IPS-NIHi7 (cell line): Measurements from ENCODE around the gene RWDD4.

Source experiments
- DNase-seq: peaks from one replicate; pipeline ENCODE4 v3.0.0; 2012; ENCODE audit warnings: mixed read lengths; ENCODE audit errors: extremely low spot score

Gene RWDD4

DNA sequence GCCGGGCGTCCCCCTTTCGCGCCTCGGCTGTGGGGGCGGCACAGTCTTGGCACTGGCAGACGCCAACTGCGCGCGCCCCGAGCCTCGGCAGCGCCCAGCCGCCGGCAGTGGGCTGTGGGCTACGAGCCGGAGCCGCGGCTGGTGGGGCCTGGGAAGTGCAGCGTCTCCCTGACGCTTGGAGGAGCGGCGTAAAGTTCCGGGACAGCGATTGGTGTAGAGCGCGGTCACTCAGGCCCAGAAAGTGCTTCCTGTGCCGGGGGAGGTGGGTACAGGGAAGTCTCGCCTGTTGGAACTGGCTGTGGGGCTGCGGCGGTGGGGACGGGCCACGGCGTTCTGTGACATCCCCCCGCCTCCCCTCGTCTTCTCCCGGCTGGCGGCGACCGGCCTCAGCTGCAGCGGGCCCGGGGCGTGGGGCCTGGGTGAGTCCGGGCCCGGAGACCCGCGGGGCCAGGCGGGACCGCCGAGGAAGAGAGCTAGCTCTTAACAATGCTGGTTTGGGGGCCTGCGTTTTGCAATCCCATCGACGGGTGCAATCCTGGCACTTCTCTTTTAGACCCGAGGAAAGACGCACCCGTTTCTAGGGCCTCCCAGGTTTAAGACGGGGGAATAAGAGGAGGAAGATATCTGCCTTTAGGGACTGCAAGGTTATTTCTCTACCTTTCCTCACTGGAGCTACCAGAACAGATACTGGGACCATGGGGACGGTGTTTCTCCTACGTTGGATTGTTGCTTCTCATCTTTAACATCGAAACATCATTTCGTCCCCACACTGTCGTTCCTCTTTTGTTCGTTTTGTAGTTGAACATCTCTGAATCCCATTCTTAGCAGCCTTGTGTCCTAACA, at the start of gene RWDD4, which contains the start of gene TRAPPC11:
TSS of gene RWDD4 (minus strand) at position 157 of the 843 bp plus-strand sequence. CDS start 233 bp downstream, outside the sequence.
TSS of gene TRAPPC11 (plus strand) at position 265 of the 843 bp plus-strand sequence. CDS start 4,575 bp downstream, outside the sequence.
- peak; percentile 98 for DNase-seq

DNA sequence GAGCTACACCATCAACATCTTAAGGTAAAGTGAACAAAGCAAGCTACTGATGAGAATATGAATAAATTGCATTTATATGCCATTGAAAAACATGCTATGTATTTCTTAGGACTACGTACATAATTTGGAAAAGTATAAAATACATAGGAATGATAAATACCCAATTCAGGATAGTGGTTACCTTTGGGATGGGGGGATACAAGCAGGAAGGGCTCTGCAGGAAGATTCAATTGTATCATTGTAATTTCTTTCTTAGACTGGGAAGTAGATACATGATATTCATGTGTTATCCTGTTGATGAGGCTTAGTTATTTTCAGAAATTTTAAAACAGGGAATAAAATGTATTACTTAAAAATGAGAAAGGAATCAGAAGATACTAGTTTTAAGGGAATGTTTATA, 43.5 kb upstream of the RWDD4 start:
- DNase-seq: no peak

DNA sequence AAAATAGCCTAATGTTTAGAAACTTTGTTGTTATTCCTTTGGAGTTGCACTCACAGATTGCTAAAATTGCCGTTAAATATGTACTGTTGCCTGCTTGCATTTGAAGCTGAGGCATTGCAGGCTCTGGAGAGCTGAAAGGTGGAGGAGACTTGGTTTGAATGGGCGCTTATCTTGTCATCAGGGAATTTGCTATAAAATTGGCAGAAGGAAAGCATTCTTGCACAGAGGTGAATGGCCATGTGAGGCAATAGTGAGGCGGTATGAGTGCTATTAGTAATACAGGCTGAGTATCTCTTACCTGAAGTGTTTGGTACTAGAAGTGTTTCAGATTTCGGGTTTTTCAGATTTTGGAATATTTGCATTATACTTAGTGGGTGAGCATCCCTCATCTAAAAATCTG, 41.4 kb upstream of the RWDD4 start:
- DNase-seq: no peak

DNA sequence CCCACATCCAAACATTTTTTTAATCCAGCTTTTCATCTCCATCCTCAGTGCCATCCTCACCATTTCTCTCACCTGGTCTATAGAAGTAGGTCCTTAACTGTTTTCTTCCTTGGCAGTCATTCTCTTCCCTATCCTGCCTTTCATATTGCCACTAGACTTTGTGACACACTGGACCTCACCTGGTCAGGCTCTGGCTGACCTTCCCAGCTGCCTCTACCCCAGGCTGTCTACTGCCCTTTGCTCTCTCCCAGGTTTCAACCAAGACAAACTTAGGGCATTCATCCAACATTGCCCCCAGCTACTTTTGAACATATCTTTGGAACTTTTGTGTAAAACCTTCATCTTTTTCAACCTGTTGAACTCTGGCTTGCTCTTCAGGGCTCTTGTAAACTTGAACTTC, 39.9 kb upstream of the RWDD4 start:
- no peak for DNase-seq

DNA sequence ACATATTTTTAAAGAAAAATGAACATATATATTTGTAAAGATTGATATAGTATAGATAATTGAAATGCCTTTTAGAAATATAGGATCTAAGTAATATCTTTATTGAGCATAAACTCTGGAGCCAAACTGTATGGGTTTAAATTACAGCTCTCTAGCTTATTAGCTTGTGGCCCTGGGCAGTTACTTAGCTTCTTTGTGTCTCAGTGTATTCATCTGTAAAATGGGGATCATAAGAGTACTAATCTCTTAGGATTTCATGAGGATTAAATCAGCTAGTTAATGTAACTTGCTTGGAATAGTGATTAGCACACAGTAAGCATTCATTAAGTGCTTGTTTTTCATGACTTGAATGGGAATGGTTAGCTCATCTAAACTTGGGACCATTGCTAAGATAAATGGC, 32.9 kb upstream of the RWDD4 start:
- no peak for DNase-seq

DNA sequence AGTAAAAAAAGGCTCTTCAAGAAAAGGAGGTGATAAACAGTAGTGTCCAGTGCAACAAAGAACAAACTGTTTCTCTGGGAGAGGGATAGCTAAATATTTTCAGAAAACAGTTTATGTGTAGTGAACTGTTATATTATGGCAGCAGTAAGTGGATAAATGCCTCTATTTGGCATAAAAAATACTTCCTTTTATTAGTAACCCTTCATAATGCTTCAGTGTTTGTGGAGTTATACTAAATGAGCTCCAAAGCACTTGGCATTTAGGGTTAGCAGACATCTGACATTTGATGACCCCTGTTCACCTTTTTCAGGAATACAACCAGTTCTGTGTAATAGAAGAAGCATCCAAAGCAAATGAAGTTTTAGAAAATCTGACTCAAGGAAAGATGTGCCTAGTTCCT, 32.0 kb upstream of the RWDD4 start:
- no peak for DNase-seq

DNA sequence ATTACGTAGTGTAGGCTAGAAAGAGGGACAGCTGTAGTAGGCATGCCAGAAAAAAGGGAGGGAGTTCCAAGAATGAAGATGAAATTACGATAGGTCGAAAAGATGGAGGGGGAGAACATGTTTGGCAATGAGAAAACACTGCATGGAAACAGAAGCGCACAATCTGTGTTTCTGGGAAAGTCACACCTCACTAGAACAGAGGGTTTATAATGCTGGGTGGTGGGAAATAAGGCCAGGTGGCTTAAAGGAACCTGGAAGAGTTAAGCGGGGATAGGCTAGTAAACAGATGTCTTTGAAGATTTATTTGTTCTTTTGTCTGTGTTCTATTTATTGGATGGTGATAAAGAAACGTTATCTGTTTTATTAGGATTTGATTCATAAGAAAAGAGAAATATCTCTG, 29.2 kb upstream of the RWDD4 start:
- DNase-seq: no peak

DNA sequence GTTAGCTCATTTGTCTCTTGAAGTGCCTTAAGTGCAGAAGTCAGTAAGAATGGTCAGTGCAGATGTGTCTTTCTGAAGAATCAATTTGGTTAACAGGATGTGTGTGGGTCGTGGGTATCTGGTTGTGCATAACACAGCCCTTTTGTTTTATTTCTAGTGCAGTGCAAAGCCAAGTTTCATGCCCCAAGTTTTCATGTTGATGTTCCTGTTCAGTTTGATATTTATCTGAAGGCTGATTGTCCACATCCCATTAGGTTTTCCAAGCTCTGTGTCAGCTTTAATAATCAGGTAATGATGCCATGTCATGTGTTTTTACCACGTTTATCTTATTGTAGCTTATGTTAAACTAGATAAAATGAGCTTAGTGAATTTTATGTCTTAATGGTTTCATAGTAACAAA, 27.5 kb upstream of the RWDD4 start:
- DNase-seq: no peak

DNA sequence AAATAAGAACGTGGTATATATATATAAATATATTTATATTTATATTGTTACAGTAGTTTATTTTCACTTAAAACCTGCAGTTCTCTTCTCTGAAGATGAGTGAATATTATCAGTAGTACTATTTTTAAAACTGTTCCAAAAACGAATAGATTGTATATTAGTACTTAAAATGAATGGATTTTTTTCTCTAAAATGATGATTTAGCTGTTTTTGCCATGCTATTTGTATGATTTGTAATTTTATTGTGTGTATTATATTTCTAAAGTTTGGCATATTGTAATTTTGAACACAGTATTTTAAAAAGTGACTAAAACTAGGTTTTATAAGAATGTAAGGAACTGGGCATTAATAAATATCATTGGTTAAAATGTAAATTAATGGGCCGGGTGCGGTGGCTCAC, 22.1 kb upstream of the RWDD4 start:
- DNase-seq: no peak

DNA sequence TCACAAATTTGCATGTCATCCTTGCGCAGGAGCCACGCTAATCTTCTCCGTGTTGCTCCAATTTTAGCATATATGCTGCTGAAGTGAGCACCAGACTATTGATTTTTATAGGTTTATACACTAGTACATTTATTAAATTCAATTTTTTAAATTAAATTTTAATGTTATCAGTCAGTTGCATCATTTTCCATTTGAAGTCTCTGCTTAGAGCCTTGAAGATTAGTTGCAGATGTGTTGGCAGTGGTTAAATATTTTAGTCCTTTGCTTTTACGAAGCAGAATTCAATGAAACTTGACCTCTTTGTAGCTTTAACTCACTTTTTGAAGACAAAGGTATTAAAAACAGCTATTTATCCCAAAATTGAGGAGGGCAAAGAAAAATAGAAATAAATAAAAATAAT, 16.6 kb upstream of the RWDD4 start:
- DNase-seq: no peak

DNA sequence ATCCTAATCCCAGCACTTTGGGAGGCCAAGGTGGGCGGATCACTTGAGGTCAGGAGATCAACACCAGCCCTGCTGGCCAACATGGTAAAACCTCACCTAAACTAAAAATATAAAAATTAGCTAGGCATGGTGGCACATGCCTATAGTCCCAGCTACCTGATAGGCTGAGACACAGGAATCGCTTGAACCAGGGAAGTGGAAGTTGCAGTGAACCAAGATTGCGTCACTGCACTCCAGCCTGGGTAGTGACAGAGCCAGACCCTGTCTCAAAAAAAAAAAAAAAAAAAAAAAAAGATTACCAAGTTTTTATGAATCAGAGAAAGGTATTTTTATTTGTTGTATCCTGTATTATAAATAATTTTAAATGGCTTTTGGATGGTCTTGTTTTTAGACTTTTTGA, 15.2 kb upstream of the RWDD4 start:
- no peak for DNase-seq

DNA sequence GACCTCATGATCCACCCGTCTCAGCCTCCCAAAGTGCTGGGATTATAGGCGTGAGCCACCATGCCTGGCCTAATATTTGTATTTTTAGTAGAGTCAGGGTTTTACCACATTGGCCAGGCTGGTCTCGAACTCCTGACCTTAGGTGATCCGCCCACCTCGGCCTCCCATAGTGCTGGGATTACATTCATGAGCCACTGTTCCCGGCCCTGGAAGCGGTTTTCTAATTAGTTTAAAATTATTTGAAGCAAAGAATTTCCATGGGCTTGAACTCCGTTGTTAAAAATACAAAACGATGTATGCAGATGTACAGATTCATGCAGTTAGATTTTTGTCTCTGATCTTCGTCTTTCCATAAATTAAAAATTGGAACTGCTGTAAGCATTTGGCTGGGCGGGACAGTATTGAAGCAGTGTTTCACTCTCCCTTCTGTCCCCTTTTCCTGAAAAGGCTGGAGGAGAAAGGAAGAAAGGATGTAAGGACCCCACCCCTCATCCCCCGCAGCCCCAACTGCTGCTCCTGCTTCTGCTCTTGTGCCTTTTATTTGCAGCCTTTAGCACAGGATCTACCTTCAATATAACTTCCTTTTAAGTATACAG, 12.1 kb upstream of the RWDD4 start:
- DNase-seq: no peak

DNA sequence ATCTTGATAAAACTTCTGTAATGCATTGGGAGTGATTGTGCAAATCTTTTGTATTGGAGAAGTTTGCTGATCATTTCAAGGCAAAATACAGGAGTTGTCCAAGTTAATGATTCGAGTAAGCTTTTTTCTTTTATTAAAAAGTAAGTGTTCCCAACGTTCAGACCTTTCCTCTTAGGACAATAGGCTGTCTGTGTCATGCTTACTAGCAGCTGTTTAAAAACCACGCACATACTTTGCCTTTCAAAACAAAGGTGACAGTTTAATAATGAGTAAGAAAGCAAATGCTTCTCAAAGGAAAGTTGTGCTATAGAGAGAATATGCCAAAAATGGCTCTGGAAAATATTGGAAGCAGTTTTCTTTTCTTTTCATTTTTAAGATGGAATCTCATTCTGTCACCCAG, 11.3 kb upstream of the RWDD4 start:
- no peak for DNase-seq

DNA sequence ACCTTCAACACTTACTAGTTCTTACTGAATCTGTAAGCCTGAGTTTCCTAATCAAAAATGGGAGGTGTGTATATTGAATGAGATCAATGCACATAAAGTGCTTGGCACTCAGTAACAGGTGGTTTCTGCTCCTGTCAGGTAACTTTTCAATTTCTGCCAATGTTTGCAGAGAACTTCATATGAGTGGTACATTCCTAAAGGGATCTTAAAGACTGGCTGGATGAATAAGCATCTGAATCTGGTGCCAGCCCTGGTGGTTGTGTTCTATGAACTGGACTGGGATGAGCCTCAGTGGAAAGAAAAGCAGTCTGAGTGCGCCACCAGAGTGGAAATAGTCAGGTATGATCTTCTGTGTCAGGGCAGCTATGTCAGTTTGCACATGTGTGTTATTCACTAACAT, 7.1 kb upstream of the RWDD4 start:
- no peak for DNase-seq

DNA sequence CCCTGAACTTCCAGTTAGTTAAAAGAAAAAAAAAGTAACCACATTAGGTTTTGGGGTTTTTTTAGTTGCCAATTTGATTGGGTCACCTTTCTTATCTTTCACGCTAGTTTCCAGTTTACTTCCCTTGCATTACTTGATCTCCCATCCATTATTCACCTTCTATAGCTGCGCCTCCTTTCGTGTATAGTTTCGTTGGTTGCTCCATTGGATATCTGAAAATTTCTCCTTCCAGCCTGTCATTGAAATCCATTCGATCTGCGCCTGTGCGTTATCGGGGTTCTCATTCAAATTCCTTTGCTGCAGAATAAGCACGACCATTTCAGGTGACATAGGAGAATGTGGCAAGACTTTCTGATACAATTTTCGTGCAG, 872 bp upstream of the RWDD4 start:
- no peak for DNase-seq

DNA sequence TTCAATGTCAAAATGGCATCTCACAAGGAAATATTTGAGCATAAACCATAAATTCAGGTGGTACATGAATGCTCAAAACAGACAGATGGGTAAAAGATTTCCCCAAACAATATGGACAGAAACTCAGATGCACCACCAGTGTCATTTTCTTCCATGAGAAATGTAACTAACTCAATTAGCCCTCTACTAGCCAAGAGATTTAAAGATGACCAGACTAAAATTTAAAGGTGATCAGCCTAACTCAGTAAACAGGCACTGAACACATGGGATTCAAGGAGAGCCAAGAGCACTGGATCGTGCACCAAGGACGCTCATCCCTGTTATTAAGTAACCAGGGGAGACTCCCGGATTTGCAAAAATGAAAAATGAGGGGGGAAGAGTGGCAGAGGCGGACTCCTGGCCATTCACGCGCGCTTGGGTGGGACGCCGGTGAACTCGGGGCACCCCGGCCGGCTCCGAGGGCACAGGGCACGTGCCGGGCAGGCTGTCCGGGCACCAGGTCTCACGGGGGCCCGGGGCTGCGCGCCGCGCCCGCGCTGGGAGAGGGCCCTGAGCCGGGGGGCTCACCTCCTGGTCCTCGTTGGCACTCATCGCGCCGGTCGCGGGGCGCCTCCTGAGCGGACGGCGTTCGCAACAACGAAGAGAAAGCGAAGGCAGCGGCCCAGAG, 490 bp downstream of the RWDD4 start:
- peak; percentile 46 for DNase-seq

DNA sequence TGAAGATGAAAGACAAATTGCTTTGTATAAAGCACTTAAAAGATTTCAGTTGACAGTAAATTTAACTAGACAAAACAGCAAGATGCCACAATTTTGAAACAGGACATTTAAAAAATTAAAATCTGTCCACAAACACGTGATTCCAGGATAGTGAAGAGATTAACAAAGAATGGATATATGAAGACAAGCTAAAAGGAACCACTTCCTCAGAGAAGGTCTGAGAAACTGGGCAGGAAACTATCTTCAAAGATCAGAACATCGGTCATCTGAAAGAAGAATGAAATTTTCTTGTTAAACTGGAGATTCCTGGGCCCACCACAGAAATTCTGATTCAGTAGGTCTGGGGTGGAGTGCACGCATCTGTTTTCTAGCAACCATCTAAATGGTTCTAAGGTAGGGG, 1.4 kb downstream of the RWDD4 start:
- DNase-seq: no peak

DNA sequence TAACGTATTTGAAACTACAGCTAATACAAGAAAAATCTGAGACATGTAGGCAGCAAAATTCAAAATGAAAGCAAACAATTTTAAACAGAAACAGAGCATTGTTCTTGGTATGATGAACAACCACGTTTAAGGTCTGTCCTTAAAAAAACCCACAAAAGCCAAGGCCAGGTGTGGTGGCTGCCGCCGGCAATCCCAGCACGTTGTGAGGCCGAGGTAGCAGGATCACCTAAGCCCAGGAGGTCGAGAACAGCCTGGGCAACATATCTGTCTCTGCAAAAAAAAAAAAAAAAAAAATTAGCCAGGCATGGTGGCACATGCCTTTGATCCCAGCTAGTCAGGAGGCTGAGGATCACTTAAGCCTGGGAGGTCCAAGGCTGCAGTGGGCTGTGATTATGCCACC, 13.7 kb downstream of the RWDD4 start:
- DNase-seq: no peak

DNA sequence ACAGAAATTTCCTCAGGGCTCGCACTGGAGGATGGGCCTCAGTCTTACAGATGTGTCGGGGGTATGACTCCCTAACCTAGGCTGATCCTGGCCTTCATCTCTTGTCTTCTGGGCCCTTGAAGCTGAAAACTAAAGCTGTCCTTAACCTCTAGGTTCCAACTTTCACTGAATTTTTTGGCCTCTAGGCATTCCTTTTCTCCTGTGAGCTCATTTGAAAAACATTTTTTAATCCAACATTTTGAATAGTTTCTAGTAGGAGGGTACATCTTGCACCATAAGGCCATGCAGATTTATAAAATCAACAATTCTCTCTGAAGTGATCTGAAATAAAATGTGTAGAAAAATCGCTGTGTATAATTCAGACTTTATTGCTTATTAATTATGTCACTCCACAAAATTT, 19.7 kb downstream of the RWDD4 start:
- DNase-seq: no peak

DNA sequence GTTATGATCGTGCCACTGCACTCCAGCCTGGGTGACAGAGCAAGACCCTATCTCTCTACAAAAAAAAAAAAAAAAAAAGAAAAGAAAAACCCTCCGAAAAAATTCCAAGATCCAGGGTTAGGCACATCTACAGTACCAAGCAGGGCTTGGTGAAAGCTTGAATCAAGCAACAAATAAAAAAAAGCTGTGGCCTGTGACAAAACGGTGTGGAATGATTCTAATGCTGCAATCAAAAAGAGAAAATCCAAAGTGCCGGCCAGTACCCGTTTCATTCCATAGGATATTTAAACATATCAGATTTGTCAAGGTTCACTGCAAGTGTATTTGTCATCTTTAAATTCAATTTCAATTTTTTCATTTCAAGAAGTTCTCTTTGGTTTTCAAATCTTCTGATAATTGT, 20.5 kb downstream of the RWDD4 start:
- no peak for DNase-seq

DNA sequence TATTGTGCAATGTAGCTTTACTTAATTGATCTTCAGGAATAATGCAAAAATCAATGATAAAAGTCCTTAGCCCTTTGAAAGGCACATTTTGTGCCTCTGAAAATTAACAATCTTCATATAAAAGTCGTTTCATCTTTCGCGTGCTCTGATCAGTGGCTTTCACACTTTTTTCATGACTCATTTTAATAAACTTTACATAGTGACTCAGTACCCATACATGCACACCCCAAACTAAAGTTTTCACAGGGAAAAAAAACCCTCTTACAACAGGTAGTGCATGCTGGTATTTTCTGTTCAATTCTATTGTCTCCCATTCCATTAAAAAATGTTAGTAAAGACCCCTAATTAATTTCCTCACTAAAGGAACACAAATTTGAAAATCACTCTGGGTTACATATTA, 21.5 kb downstream of the RWDD4 start:
- no peak for DNase-seq

DNA sequence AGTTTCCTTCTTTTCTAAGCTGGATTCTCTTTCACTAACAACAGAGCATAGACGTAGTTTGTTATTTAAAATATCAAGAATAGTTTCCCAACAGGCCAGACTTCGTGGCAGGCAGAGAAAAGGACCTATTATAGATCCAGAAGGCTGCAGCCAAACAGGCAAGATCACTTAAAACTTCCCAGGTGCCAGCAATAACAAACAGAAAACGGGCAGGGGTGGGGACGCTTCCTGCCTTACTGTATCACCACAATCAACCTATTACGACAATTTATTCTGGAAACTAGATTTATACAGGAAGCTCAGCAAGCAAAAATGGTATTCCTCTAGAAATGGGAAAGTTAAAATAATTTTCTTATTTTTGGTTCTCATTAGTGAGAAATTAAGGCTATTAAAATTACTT, 22.1 kb downstream of the RWDD4 start:
- no peak for DNase-seq

DNA sequence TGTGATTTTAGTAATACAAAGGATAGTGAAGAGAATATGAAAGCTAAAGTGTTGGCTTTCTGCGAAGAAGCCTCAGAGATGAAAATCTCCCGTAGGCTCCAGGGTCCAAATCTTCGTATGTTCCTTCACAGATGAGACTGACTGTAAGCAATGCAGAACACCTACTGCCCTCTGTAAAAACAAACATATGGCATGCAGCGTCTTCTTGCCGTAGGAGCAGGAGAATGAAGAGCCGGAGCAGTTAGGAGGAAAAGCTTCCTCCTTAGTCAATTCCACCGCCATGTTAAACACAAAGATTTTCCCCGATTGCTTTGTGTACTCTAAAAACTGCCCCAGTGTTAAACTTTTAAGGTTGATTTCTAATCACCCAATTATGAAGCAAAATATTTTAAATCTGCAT, 22.5 kb downstream of the RWDD4 start:
- no peak for DNase-seq
